Testis (tissue), 2 donors: ENCODE data around the gene VOPP1.

Source experiments
- CTCF ChIP-seq, 3 experiments: fragments of 450-650 bp in 2 of 3; fragments of 200-600 bp in 1 of 3; sonication (generic) in 1 of 3; IDR thresholded peaks; one replicate each; pipeline ENCODE4 v1.5.1; 2016 to 2019; ENCODE audit warnings: antibody characterized with exemption in 3 of 3, mild to moderate bottlenecking in 2 of 3, moderate library complexity in 1 of 3
- POLR2A ChIP-seq: fragments of 450-650 bp; IDR thresholded peaks from one replicate; pipeline ENCODE4 v1.6.1; 2017; ENCODE audit warnings: antibody characterized with exemption, mild to moderate bottlenecking, moderate library complexity

GRCh38 chr7:55618913-55619312 is 46.6 kb upstream of the VOPP1 start:
- no peak for TF ChIP-seq CTCF (IDR thresholded peaks at IDR 0.05)
- no peak for TF ChIP-seq POLR2A
